Measurements from ENCODE around the gene NUP214.
"Not testable (repeated sequence)": the region's sequence is repeated elsewhere in the genome, so short reads cannot be mapped to it uniquely, and the experiment has no call there.

The NUP214 gene

GRCh38 chr9:131237931-131238401 lies 112.6 kb downstream of the NUP214 start:
- DNase-seq, result peak; percentile 5

GRCh38 chr9:131238402-131239021 lies 113.1 kb downstream of the NUP214 start:
- no peak for DNase-seq

GRCh38 chr9:131239161-131239975 lies 114.0 kb downstream of the NUP214 start:
- DNase-seq, result no peak

DNA sequence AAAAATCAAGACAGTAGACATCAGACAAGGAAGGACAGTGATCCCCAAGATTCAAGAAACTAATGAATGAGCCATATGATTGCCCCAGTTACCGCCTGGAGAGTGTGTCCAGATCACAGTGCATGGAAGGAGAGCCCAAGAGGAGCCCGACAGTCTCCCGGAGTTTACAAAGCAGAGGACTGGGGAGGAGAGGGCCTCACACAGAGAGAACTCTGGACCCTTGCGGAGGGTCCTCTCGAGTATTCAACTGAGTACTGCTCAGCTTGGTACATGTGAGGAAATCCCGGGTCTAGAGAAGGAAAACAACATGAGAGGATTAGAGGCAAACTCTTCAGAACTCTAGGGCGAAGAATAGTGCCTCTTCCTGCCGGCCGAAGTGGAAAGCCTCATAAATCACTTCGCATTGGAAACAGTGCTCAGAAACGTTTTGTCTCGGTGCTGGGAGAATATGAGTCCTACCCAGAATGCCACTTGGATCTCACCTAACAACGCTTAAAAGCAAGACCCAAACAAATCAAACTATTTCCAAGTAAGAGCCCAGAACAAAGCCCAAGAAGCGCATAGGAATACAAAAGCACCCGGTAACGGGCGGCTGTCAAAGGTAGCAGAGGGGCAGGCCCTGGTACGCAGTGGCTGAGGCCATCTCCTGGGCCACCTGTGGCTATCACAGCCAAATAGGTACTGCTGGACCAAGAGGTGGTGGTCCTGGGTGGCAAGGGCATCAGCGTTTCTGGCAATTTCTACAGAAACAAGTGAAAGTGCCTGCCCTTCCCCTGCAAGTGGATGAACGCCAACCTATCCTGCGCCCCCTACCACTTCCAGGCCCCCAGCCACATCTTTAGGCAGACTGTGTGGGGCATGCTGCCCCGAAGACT lies 114.9 kb downstream of the NUP214 start:
- DNase-seq, result no peak

GRCh38 chr9:131244331-131244730 lies 118.9 kb downstream of the NUP214 start:
- not testable (repeated sequence) for DNase-seq

DNA sequence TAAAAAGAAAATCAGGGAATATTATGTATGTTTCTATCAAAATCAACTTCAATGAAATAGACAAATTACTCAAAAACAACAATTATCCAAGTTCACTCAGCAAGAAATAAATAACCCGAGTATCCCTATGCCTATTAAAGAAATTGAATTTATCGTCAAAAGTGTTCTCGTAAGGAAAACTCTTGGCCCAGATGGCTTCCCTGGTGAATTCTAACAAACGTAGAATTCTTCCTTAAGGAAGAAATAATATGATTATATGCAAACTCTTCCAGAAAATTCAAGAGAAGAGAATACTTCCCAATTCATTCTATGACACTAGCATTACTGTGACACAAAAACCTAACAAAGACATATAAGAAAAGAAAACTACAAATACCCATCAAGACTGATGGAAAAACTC lies 121.2 kb downstream of the NUP214 start:
- no peak for DNase-seq

- DNase-seq, result no peak
These were observed 126.7 kb downstream of the NUP214 start for GRCh38 chr9:131252120-131252519.

- no peak for DNase-seq
These were observed 128.6 kb downstream of the NUP214 start for GRCh38 chr9:131253891-131254491.

DNA sequence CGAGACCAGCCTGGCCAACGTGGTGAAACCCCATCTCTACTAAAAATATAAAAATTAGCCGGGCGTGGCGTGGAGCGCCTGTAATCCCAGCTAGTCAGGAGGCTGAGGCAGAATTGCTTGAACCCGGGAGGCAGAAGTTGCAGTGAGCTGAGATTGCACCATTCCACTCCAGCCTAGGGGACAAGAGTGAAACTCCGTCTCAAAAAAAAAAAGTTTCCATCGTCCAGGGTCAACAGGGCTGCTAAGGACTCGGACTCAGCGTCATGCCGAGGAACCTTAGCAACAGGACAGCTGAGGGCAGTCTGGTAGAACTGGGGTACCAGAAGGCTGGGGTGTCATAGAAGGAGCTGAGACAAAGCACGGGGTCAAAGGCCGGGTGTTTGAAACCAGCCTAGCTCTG lies 129.2 kb downstream of the NUP214 start:
- DNase-seq, result no peak

- no peak for DNase-seq
These were observed 130.4 kb downstream of the NUP214 start for GRCh38 chr9:131255676-131256197.

GRCh38 chr9:131257266-131258025 lies 132.1 kb downstream of the NUP214 start:
- no peak for DNase-seq

DNA sequence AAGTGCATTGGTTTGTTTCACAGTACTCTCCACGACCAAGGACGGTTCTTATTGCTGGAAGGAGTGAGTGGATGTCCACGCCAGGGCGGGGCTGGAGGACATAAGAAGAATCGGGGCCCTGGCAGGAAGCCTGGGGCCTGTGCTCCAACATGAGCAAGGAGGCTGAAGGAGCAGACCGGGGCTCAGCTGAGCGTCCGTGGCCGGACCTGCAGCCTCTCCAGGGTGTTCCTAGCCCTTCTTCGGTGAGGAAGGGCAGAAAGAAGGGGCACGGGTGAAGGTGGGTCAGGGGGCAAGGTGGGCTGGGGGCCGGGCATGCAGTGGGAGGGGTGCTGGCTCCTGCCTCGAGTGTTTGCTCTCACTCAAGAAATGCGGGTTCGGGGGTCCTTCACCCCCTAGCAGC lies 132.8 kb downstream of the NUP214 start:
- no peak for DNase-seq

- DNase-seq, result no peak
These were observed 133.5 kb downstream of the NUP214 start for GRCh38 chr9:131258698-131259431.

DNA sequence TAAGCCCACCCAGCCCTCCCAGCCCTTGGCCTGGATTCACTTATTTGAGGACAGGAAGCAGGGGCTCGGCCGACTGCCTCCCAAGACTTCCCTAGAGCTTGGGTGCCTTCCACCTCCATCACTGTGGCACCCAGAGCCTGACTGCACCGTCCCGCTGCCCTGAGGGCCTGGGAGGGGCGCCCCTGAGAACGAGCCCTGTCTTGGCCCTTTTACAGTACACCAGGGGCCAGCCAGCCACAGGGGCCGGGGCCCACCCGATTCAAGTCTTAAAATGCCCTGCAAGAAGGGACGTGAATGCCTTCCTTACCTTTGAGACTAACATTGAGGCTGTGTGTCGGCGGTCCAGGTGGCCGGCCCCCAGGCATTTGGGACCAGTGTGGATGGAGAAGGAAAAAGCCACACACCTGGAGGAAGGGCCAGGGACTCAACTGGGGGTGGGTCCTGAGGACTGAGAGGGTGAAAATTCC lies 134.1 kb downstream of the NUP214 start:
- no peak for DNase-seq

- DNase-seq, result no peak
These were observed 134.7 kb downstream of the NUP214 start for GRCh38 chr9:131259916-131260597.

GRCh38 chr9:131260751-131261452 lies 135.5 kb downstream of the NUP214 start:
- no peak for DNase-seq

DNA sequence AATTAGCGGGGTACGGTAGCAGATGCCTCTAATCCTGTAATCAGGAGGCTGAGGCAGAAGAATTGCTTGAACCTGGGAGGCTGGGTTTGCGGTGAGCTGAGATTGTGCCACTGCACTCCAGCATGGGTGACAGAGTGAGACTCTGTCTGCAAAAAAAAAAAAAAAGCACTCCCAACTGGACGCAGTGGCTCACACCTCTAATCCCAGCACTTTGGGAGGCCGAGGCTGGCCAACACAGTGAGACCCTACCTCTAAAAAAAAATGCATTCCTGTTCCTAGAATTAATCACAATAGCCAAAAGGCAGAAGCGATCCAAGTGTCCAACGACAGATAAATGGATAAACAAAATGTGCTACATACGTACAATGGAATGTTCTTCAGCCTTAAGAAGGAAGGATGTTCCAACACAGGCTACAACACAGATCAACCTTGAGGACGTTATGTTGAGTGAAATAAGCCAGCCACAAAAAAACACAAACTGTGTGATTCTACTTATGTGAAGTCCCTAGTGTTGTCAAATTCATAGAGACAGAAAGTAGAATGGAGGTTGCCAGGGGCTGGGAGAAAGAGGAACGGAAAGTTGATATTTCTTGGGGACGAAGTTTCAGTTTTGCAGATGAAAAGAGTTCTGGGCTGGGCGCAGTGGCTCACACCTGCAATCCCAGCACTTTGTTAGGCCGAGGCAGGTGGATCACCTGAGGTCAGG lies 137.1 kb downstream of the NUP214 start:
- DNase-seq, result no peak

DNA sequence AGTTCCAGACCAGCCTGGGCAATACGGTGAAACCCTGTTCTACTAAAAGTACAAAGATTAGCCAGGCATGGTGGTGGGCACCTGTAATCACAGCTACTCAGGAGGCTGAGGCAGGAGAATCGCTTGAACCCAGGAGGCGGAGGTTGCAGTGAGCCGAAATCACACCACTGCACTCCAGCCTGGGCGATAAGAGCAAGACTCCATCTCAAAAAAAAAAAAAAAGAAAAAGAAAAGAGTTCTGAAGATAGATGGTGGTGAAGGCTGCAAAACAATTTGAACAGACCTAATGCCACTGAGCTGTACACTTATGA lies 137.6 kb downstream of the NUP214 start:
- not testable (repeated sequence) for DNase-seq

DNA sequence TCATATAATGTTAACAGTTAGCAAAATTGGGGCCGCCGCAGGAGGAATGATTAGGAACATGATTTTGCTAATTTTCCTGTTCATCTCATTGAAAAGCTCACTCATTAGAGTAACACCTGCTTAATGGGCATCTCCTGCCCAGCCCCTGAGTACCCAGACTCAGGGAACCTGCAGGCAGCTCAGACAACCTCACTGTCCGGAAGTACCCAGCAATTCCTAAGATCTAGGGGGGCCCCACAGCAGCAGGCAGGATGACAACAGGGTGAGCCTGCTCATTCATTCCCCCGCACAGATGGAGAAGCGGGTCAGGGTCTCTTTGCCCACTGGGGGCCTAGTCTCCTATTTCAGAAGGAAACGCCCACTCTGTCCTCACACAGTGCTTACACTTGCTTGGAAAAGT lies 138.3 kb downstream of the NUP214 start:
- no peak for DNase-seq
